ENCODE data around the gene FAM180B. TPM values are rescaled to one million over a fixed set of nuclear protein-coding genes. Genes with fewer than 3 reads are reported as not detected.

The FAM180B gene
- total RNA-seq, 1 donor from 2014 or later = 0.31 TPM

GRCh38 chr11:47569646-47570045, 16.8 kb upstream of the FAM180B start:
- no peaks in the 10 kb centered on the region for H3K27me3 Mint-ChIP-seq (ENCODE audit: unreplicated experiment)
- no peak for TF ChIP-seq CTCF (IDR thresholded peaks at IDR 0.05; ENCODE audit: unreplicated experiment)
- H3K27ac Mint-ChIP-seq (ENCODE audit: unreplicated experiment) = no peak overlapping the region
- no peaks in the 10 kb centered on the region for H3K9me3 Mint-ChIP-seq (ENCODE audit: unreplicated experiment)
- H3K36me3 Mint-ChIP-seq (ENCODE audit: low read depth, unreplicated experiment) = peaks cover 20% of the 10 kb centered on the region
- no peak for DNase-seq (ENCODE audit: low spot score)
- H3K4me3 Mint-ChIP-seq (ENCODE audit: unreplicated experiment) = no peak overlapping the region
- peaks cover 40% of the 10 kb centered on the region for H3K4me1 Mint-ChIP-seq (ENCODE audit: unreplicated experiment)

- no peak for TF ChIP-seq CTCF (IDR thresholded peaks at IDR 0.05; ENCODE audit: unreplicated experiment)
- Mint-ChIP-seq H3K4me3 (ENCODE audit: unreplicated experiment) (no peak overlapping the region), H3K27me3 (ENCODE audit: unreplicated experiment) (no peaks in the 10 kb centered on the region), H3K4me1 (ENCODE audit: unreplicated experiment) (peaks cover 36% of the 10 kb centered on the region), H3K9me3 (ENCODE audit: unreplicated experiment) (no peaks in the 10 kb centered on the region), H3K36me3 (ENCODE audit: low read depth, unreplicated experiment) (peaks cover 21% of the 10 kb centered on the region), H3K27ac (ENCODE audit: unreplicated experiment) (no peak overlapping the region)
- no peak for DNase-seq (ENCODE audit: low spot score)
Measured at GRCh38 chr11:47570651-47571356, 15.7 kb upstream of the FAM180B start.

- peak overlapping the region; percentile 92 for H3K27ac Mint-ChIP-seq (ENCODE audit: unreplicated experiment)
- H3K4me1 Mint-ChIP-seq (ENCODE audit: unreplicated experiment) = peaks cover 35% of the 10 kb centered on the region
- no peak overlapping the region for H3K4me3 Mint-ChIP-seq (ENCODE audit: unreplicated experiment)
- H3K36me3 Mint-ChIP-seq (ENCODE audit: low read depth, unreplicated experiment) = peaks cover 21% of the 10 kb centered on the region
- no peaks in the 10 kb centered on the region for H3K9me3 Mint-ChIP-seq (ENCODE audit: unreplicated experiment)
- no peaks in the 10 kb centered on the region for H3K27me3 Mint-ChIP-seq (ENCODE audit: unreplicated experiment)
- DNase-seq (ENCODE audit: low spot score) = no peak
- TF ChIP-seq CTCF (IDR thresholded peaks at IDR 0.05; ENCODE audit: unreplicated experiment) = no peak
Measured at GRCh38 chr11:47571357-47571729, 15.1 kb upstream of the FAM180B start.

- no peak for TF ChIP-seq CTCF (IDR thresholded peaks at IDR 0.05; ENCODE audit: unreplicated experiment)
- peaks cover 31% of the 10 kb centered on the region for H3K4me1 Mint-ChIP-seq (ENCODE audit: unreplicated experiment)
- H3K27ac Mint-ChIP-seq (ENCODE audit: unreplicated experiment) = peak overlapping the region; percentile 92
- H3K36me3 Mint-ChIP-seq (ENCODE audit: low read depth, unreplicated experiment) = peaks cover 18% of the 10 kb centered on the region
- no peaks in the 10 kb centered on the region for H3K9me3 Mint-ChIP-seq (ENCODE audit: unreplicated experiment)
- H3K4me3 Mint-ChIP-seq (ENCODE audit: unreplicated experiment) = no peak overlapping the region
- no peak for DNase-seq (ENCODE audit: low spot score)
- H3K27me3 Mint-ChIP-seq (ENCODE audit: unreplicated experiment) = no peaks in the 10 kb centered on the region
Measured at GRCh38 chr11:47571895-47572294, 14.6 kb upstream of the FAM180B start.

GRCh38 chr11:47572715-47573255, 13.7 kb upstream of the FAM180B start:
- H3K4me3 Mint-ChIP-seq (ENCODE audit: unreplicated experiment) = no peak overlapping the region
- peaks cover 6% of the 10 kb centered on the region for H3K27me3 Mint-ChIP-seq (ENCODE audit: unreplicated experiment)
- peak overlapping the region; percentile 92 for H3K27ac Mint-ChIP-seq (ENCODE audit: unreplicated experiment)
- H3K4me1 Mint-ChIP-seq (ENCODE audit: unreplicated experiment) = peaks cover 39% of the 10 kb centered on the region
- peaks cover 22% of the 10 kb centered on the region for H3K36me3 Mint-ChIP-seq (ENCODE audit: low read depth, unreplicated experiment)
- H3K9me3 Mint-ChIP-seq (ENCODE audit: unreplicated experiment) = no peaks in the 10 kb centered on the region
- no peak for DNase-seq (ENCODE audit: low spot score)
- no peak for TF ChIP-seq CTCF (IDR thresholded peaks at IDR 0.05; ENCODE audit: unreplicated experiment)

Measured in endothelial cell (in vitro differentiated cells).